ENCODE results near the gene CRAMP1.

- no peak for TF ChIP-seq CTCF (conservative IDR thresholded peaks at IDR 0.05; ENCODE audit: low read depth, low read length)
- TF ChIP-seq EZH2 (IDR thresholded peaks at IDR 0.05; ENCODE audit: borderline replicate concordance, low read depth, low read length, poor library complexity, severe bottlenecking): no peak
These were observed 27.1 kb downstream of the CRAMP1 start for GRCh38 chr16:1639282-1639681.

Data from A673 (cell line).